Activated naive CD4-positive, alpha-beta T cell treated with anti-CD3 and anti-CD28 coated beads, Interleukin-2, amount 10 ng/mL, durations not matched to agents 7 days and 5 days (primary cell): ENCODE data around the gene TAS2R4.
A peak's percentile ranks its signal among the peaks of the same experiment; 100 is the strongest.
"Not testable (repeated sequence)": the region's sequence is repeated elsewhere in the genome, so short reads cannot be mapped to it uniquely, and the experiment has no call there.

Source experiments
- CTCF ChIA-PET: fragments of 350-600 bp; sonication (Branson Sonifier 250); formaldehyde crosslinking; loops from one replicate; lab custom pipeline; 2021; ENCODE audit warnings: antibody characterized with exemption; lab: Charles Lee
- DNase-seq: peaks from one replicate; pipeline ENCODE4 v3.0.0-alpha.2; 2020
- H3K27ac Mint-ChIP-seq: one replicate; pipeline ENCODE4 v1.8.0; 2021; ENCODE audit warnings: mild to moderate bottlenecking, moderate library complexity, mixed read lengths
- H3K27me3 Mint-ChIP-seq: one replicate; pipeline ENCODE4 v1.8.0; 2021; ENCODE audit warnings: mild to moderate bottlenecking, mixed read lengths
- H3K36me3 Mint-ChIP-seq: one replicate; pipeline ENCODE4 v1.8.0; 2021; ENCODE audit warnings: mixed read lengths
- H3K4me1 Mint-ChIP-seq: one replicate; pipeline ENCODE4 v1.8.0; 2021; ENCODE audit warnings: mixed read lengths
- H3K4me3 Mint-ChIP-seq: one replicate; pipeline ENCODE4 v1.8.0; 2021; ENCODE audit warnings: mild to moderate bottlenecking, moderate library complexity, mixed read lengths
- H3K9me3 Mint-ChIP-seq: one replicate; pipeline ENCODE4 v1.8.0; 2021; ENCODE audit warnings: mixed read lengths

Gene TAS2R4

DNA sequence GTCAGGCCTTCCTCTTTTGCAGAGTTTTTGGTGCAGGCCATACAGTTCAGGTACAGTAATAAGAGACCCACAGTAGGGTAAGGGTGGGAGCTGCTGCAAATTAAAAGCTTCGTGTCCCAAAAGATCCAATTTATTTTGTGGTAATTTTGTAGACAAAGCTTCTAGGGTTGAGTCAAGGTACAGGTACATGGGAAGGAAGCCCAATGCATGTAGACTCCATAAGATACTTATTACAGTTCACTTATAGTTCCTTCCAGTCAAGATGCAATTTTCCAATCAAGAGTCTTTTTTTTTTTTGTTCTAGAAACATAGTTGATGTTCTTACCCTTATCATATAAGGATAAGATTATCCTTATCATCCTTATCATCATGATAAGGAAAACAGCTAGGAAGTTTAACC, at the start of gene TAS2R4:
TSS of gene TAS2R4 (plus strand) at position 301 of the 400 bp plus-strand sequence. CDS start 1,815 bp downstream, outside the sequence.
- Mint-ChIP-seq H3K27me3 (no peaks in the 10 kb centered on the region), H3K9me3 (peaks cover 7% of the 10 kb centered on the region), H3K27ac (no peak within 1 kb of the TSS), H3K4me1 (no peaks in the 10 kb centered on the region), H3K36me3 (peaks cover 42% of the 10 kb centered on the region), H3K4me3 (no peak within 1 kb of the TSS)
- CTCF ChIA-PET: interaction anchor here (1.2 to 1.8 kb wide), 3 partner anchors 9 to 122 kb away, joined by 3 to 11 read pairs (median 4); no protein-coding TSS in a partner anchor
- DNase-seq: no peak

DNA sequence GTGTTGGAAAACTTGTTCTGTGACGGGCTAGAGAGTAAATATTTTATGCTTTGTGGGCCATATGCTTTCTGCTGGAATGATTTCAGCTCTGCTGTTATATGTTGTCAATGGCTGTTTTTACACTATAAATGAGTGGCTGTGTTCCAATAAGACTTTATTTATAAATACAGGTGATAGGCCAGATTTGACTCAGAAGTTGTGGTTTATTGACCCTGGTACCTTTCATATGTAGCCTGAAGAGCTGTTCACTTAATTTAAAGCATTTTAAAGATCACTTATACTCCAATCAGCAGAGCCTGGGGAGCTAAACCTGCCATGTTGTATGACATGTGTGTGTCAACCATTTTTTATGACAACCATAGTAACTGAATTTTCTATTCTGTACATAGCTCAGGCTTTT, 47.5 kb upstream of the TAS2R4 start:
- no peak overlapping the region for H3K4me3 Mint-ChIP-seq
- no peaks in the 10 kb centered on the region for H3K36me3 Mint-ChIP-seq

DNA sequence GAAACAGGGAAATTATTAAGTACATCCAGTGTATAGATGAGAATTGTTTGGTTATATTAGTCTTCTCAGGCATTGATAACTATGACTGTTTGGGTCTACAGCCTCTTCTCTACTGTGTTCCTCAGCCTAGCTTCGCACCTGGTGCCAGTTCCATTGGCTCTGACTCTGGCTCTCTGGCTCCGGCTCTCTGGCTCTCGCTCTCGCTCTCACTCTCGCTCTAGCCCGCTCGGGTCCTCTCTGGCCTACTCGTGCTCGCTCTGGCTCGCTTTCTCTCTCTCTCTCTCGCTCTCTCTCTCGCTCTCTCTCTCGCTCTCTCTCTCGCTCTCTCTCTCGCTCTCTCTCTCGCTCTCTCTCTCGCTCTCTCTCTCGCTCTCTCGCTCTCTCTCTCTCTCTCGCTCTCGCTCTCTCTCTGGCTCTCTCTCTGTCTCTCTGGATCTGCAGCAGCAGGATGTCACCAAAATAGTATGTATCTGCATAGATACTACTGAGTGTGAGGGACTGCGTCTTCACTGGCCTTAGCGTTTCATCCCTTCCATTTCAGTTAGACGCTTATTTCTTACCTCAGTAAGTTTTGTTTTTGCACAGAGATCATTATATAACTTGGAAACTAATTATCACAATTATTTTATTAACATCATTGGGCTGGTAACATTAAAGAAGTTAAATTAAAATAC, 44.9 kb upstream of the TAS2R4 start:
- no peaks in the 10 kb centered on the region for H3K27me3 Mint-ChIP-seq
- no peak overlapping the region for H3K4me3 Mint-ChIP-seq
- no peak overlapping the region for H3K27ac Mint-ChIP-seq
- no peaks in the 10 kb centered on the region for H3K36me3 Mint-ChIP-seq
- H3K4me1 Mint-ChIP-seq: peaks cover under 1% of the 10 kb centered on the region
- no peaks in the 10 kb centered on the region for H3K9me3 Mint-ChIP-seq
- DNase-seq: no peak
- CTCF ChIA-PET: no interaction called here

More for the DNA sequence above, 47.5 kb upstream of the TAS2R4 start:
- Mint-ChIP-seq H3K9me3 (no peaks in the 10 kb centered on the region), H3K4me1 (no peaks in the 10 kb centered on the region), H3K27ac (no peak overlapping the region), H3K27me3 (no peaks in the 10 kb centered on the region)
- DNase-seq: no peak
- CTCF ChIA-PET: interaction anchor here (1.6 kb wide), 1 partner anchor 9 kb away, joined by 4 read pairs; the partner anchor contains the start of gene SSBP1

DNA sequence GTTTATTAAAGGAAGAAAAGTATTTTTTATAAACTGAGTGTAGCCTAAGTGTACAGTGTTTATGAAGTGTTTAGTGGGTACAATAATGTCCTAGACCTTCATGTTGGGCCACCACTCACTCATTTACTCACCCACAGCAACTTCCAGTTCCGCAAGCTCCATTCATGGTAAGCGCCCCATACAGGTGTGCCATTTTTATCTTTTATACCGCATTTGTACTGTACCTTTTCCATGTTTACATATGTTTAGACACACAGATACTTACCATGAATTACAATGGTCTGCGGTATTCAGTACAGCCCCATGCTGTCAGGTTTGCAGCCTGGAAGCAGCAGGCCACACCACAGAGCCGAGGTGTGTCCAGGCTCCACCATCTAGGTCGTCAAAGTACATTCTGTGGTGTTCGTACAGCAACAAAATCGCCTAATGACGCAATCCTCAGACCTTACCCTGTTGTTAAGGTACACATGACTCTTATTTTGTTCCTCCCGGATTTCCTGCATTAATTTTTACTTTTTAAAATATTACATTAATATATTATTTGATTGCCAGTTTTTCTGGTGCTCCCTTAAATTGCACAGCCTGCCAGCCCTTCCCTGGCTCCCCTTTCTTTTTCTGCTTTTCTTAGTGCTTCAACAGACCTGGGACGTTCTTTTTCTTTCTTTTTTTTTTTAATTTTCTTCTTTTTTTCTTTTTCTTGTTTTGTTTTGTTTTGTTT, 39.2 kb upstream of the TAS2R4 start:
- CTCF ChIA-PET: interaction anchor here (0.7 to 3.8 kb wide), 22 partner anchors 8 to 723 kb away, joined by 3 to 52 read pairs (median 4); partner anchors contain the start of genes DENND11, MRPS33 and TAS2R3
- peaks cover 32% of the 10 kb centered on the region for H3K4me1 Mint-ChIP-seq
- H3K36me3 Mint-ChIP-seq: peaks cover 27% of the 10 kb centered on the region
- peak overlapping the region; percentile 96 for H3K27ac Mint-ChIP-seq
- peak overlapping the region; percentile 94 for H3K4me3 Mint-ChIP-seq
- DNase-seq: no peak
- no peaks in the 10 kb centered on the region for H3K27me3 Mint-ChIP-seq
- no peaks in the 10 kb centered on the region for H3K9me3 Mint-ChIP-seq

GRCh38 chr7:141737836-141738591, 38.5 kb upstream of the TAS2R4 start, which contains the start of gene SSBP1:
TSS of gene SSBP1 (plus strand) at chr7:141738358. CDS start at chr7:141739167, 809 bp downstream.
- Mint-ChIP-seq H3K27ac (peak within 1 kb of the TSS; percentile 96), H3K4me1 (peaks cover 33% of the 10 kb centered on the region), H3K9me3 (no peaks in the 10 kb centered on the region), H3K27me3 (no peaks in the 10 kb centered on the region), H3K36me3 (peaks cover 32% of the 10 kb centered on the region), H3K4me3 (peak within 1 kb of the TSS; percentile 94)
- CTCF ChIA-PET: interaction anchor here (0.7 to 3.8 kb wide), 24 partner anchors 8 to 1502 kb away, joined by 3 to 52 read pairs (median 4); partner anchors contain the start of genes DENND11, MRPS33 and TAS2R3
- peak; percentile 94 for DNase-seq

GRCh38 chr7:141738592-141739013, 37.9 kb upstream of the TAS2R4 start:
- H3K4me1 Mint-ChIP-seq: peaks cover 33% of the 10 kb centered on the region
- H3K27ac Mint-ChIP-seq: peak overlapping the region; percentile 96
- H3K4me3 Mint-ChIP-seq: peak overlapping the region; percentile 94
- no peak for DNase-seq
- H3K27me3 Mint-ChIP-seq: no peaks in the 10 kb centered on the region
- CTCF ChIA-PET: interaction anchor here (0.8 to 3.8 kb wide), 15 partner anchors 10 to 1502 kb away, joined by 3 to 52 read pairs (median 5); partner anchors contain the start of genes DENND11, MRPS33 and TAS2R3
- H3K36me3 Mint-ChIP-seq: peaks cover 37% of the 10 kb centered on the region
- no peaks in the 10 kb centered on the region for H3K9me3 Mint-ChIP-seq

GRCh38 chr7:141739250-141739649, 37.2 kb upstream of the TAS2R4 start:
- Mint-ChIP-seq H3K27ac (peak overlapping the region; percentile 96), H3K4me1 (peaks cover 33% of the 10 kb centered on the region), H3K36me3 (peaks cover 43% of the 10 kb centered on the region), H3K4me3 (peak overlapping the region; percentile 94), H3K27me3 (no peaks in the 10 kb centered on the region), H3K9me3 (no peaks in the 10 kb centered on the region)
- DNase-seq: no peak
- CTCF ChIA-PET: interaction anchor here (1.0 to 3.5 kb wide), 6 partner anchors 13 to 726 kb away, joined by 3 to 17 read pairs (median 8); partner anchors contain the start of gene DENND11

GRCh38 chr7:141742229-141742628, 34.2 kb upstream of the TAS2R4 start:
- peaks cover 31% of the 10 kb centered on the region for H3K4me1 Mint-ChIP-seq
- no peaks in the 10 kb centered on the region for H3K9me3 Mint-ChIP-seq
- CTCF ChIA-PET: interaction anchor here (1.6 to 2.2 kb wide), 2 partner anchors 11 to 88 kb away, joined by 4 to 7 read pairs; no protein-coding TSS in a partner anchor
- H3K36me3 Mint-ChIP-seq: peaks cover 59% of the 10 kb centered on the region
- no peak overlapping the region for H3K27ac Mint-ChIP-seq
- no peak for DNase-seq
- H3K27me3 Mint-ChIP-seq: no peaks in the 10 kb centered on the region
- H3K4me3 Mint-ChIP-seq: no peak overlapping the region

DNA sequence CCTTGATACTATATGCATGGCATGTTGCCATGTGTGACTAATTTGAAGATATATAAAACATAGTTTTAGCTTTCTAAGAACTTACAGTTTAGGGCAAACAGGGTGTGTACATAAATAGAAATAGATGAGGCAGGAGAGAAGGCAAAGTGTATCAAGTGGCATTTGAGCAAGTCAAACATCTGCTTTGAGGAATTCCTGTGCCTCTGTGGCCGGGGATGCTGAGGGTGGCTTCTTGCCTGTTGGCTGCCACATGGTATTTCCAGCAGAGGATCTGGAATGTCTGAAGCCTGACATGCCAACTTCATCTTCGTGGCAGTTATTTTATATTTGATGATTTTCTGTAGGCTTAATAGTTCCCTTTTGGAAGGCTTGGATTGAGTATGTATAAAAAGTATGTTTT, 32.3 kb upstream of the TAS2R4 start:
- H3K4me3 Mint-ChIP-seq: no peak overlapping the region
- no peak for DNase-seq
- peaks cover 22% of the 10 kb centered on the region for H3K4me1 Mint-ChIP-seq
- no peak overlapping the region for H3K27ac Mint-ChIP-seq
- H3K27me3 Mint-ChIP-seq: no peaks in the 10 kb centered on the region
- H3K9me3 Mint-ChIP-seq: no peaks in the 10 kb centered on the region
- H3K36me3 Mint-ChIP-seq: peaks cover 62% of the 10 kb centered on the region
- CTCF ChIA-PET: no interaction called here

- Mint-ChIP-seq H3K9me3 (peaks cover 30% of the 10 kb centered on the region), H3K4me3 (no peak overlapping the region), H3K4me1 (peaks cover 3% of the 10 kb centered on the region), H3K36me3 (peaks cover 74% of the 10 kb centered on the region), H3K27ac (no peak overlapping the region), H3K27me3 (no peaks in the 10 kb centered on the region)
- CTCF ChIA-PET: interaction anchor here (1.3 kb wide), 1 partner anchor 10 kb away, joined by 4 read pairs; the partner anchor contains the start of gene SSBP1
- DNase-seq: no peak
These were observed 28.1 kb upstream of the TAS2R4 start for GRCh38 chr7:141748396-141748795.

- H3K27me3 Mint-ChIP-seq, H3K27ac Mint-ChIP-seq, DNase-seq, H3K4me3 Mint-ChIP-seq, CTCF ChIA-PET, H3K4me1 Mint-ChIP-seq: not testable (repeated sequence)
- Mint-ChIP-seq H3K36me3 (peaks cover 78% of the 10 kb centered on the region), H3K9me3 (peaks cover 30% of the 10 kb centered on the region)
These were observed 24.6 kb upstream of the TAS2R4 start for GRCh38 chr7:141751904-141752303.

DNA sequence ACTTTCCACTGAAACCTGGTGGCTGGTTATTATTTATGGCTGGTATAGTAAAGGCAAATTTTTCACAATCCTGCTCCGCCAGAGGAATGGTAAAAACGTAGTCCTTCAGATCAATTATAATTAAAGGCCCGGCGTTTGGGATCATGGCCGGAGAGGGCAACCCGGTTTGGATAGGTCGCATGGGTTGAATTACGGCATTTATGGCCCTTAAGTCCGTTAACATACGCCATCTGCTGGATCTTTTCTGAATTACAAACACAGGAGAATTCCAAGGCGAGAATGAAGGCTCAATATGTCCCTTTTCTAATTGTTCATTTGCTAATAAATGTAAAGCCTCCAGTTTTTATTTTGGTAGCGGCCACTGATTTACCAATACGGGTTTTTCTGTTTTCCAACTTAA, 23.8 kb upstream of the TAS2R4 start:
- CTCF ChIA-PET: no interaction called here
- Mint-ChIP-seq H3K4me1 (no peaks in the 10 kb centered on the region), H3K4me3 (no peak overlapping the region), H3K27me3 (no peaks in the 10 kb centered on the region), H3K27ac (no peak overlapping the region), H3K9me3 (peaks cover 30% of the 10 kb centered on the region), H3K36me3 (peaks cover 84% of the 10 kb centered on the region)
- DNase-seq: no peak

DNA sequence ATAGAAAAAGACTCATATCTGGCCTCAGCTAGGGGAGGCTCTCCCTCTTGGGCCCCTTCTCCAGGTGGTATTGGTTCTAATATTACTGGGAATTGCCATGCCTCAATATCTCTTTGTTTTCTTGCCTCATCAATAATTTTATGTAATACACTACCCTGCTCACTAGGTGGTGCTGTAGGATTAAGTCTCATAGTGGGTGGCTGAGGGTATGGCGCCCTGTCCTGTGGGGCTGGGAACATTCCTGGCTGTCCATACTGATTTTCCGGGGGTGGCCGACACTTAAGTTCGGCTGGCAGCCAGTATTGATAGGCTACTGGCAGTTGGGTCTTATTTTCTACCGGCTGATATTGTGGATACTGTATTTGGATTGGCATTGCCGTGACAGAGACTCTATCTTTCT, 21.5 kb upstream of the TAS2R4 start:
- CTCF ChIA-PET: interaction anchor here (1.5 to 2.6 kb wide), 2 partner anchors 29 to 31 kb away, joined by 5 to 8 read pairs; no protein-coding TSS in a partner anchor
- Mint-ChIP-seq H3K27me3 (no peaks in the 10 kb centered on the region), H3K4me3 (no peak overlapping the region), H3K9me3 (peaks cover 29% of the 10 kb centered on the region), H3K4me1 (no peaks in the 10 kb centered on the region), H3K27ac (no peak overlapping the region), H3K36me3 (peaks cover 83% of the 10 kb centered on the region)
- no peak for DNase-seq
